HL-60 (cell line): ENCODE measurements around the gene DNAH10.

Experiments
- DNase-seq, 2 experiments: peaks; one replicate each; pipeline ENCODE4 v3.0.0-alpha.2; 2010 to 2020; ENCODE audit warnings: low read depth in 1 of 2, low spot score in 1 of 2
- H3K27ac ChIP-seq: fragments of 250-450 bp; sonication (Bioruptor Pico); replicated peaks from 2 replicates; pipeline ENCODE4 v1.5.1; 2020; ENCODE audit warnings: mild to moderate bottlenecking, moderate library complexity
- H3K27me3 ChIP-seq: fragments of 250-450 bp; sonication (Bioruptor Pico); 2 replicates; pipeline ENCODE4 v1.5.1; 2021; ENCODE audit warnings: mild to moderate bottlenecking, moderate library complexity; ENCODE audit not compliant: insufficient read depth, poor library complexity, severe bottlenecking
- H3K4me3 ChIP-seq: replicated peaks from 2 replicates; pipeline ENCODE4 v1.5.1; 2011; ENCODE audit warnings: mild to moderate bottlenecking, control low read depth, low read length; ENCODE audit not compliant: insufficient read depth
- GABPA ChIP-seq: IDR thresholded peaks from 2 replicates; pipeline ENCODE4 v1.6.1; 2012; ENCODE audit warnings: low read depth
- POLR2AphosphoS5 ChIP-seq: IDR thresholded peaks from 2 replicates; pipeline ENCODE4 v1.6.1; 2012; ENCODE audit warnings: low read depth
- REST ChIP-seq: IDR thresholded peaks from 2 replicates; pipeline ENCODE4 v1.6.1; 2012; ENCODE audit warnings: low read depth; ENCODE audit not compliant: insufficient replicate concordance
- SPI1 ChIP-seq: IDR thresholded peaks from 2 replicates; pipeline ENCODE4 v1.6.1; 2012; ENCODE audit warnings: low read depth, mild to moderate bottlenecking, borderline replicate concordance
- TF ChIP-seq, protein P1 (sequence below): IDR thresholded peaks from one replicate; pipeline ENCODE4 v1.5.1; 2011; ENCODE audit warnings: low read length, control low read depth, inconsistent platforms; ENCODE audit not compliant: insufficient read depth

The DNAH10 gene

GRCh38 chr12:123853396-123854070 is 91.4 kb downstream of the DNAH10 start:
- no peak for DNase-seq
- H3K27me3 ChIP-seq = no peaks in the 10 kb centered on the region
- no peak for TF ChIP-seq GABPA
- no peak for TF ChIP-seq SPI1
- TF ChIP-seq REST = no peak
- TF ChIP-seq, protein P1, sequence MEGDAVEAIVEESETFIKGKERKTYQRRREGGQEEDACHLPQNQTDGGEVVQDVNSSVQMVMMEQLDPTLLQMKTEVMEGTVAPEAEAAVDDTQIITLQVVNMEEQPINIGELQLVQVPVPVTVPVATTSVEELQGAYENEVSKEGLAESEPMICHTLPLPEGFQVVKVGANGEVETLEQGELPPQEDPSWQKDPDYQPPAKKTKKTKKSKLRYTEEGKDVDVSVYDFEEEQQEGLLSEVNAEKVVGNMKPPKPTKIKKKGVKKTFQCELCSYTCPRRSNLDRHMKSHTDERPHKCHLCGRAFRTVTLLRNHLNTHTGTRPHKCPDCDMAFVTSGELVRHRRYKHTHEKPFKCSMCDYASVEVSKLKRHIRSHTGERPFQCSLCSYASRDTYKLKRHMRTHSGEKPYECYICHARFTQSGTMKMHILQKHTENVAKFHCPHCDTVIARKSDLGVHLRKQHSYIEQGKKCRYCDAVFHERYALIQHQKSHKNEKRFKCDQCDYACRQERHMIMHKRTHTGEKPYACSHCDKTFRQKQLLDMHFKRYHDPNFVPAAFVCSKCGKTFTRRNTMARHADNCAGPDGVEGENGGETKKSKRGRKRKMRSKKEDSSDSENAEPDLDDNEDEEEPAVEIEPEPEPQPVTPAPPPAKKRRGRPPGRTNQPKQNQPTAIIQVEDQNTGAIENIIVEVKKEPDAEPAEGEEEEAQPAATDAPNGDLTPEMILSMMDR = no peak
- no peak for TF ChIP-seq POLR2AphosphoS5
- H3K27ac ChIP-seq = no peak overlapping the region
- H3K4me3 ChIP-seq = no peak overlapping the region

DNA sequence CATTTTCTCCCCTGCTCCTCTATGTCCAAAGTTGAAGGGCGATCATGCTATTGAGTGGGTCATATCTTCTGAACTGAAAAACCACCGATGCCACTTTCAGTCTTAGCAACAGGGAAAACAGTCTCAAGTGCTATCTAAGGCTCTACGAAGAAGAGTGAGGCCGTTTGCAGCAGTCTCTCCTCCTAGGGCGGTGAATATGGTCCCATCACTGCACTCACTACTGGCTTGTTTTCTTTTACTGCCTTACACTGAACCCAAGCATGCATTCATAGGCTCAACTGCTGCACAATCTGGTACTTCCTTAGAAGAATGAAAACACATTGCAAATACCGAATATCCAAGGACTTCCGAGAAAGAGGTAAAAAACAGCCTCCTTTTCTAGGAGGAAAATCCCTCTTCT is 92.1 kb downstream of the DNAH10 start:
- Histone ChIP-seq H3K4me3 (no peak overlapping the region), H3K27ac (no peak overlapping the region), H3K27me3 (no peaks in the 10 kb centered on the region)
- DNase-seq = no peak
- TF ChIP-seq SPI1 (no peak), REST (no peak), GABPA (no peak), POLR2AphosphoS5 (no peak)
- TF ChIP-seq, protein P1 = no peak

- TF ChIP-seq, protein P1 = no peak
- TF ChIP-seq GABPA = no peak
- no peak for TF ChIP-seq REST
- no peak for TF ChIP-seq SPI1
- TF ChIP-seq POLR2AphosphoS5 = no peak
- peak in 1 of 2 experiments; percentile 31 for DNase-seq
Measured at GRCh38 chr12:123854918-123855317, 92.8 kb downstream of the DNAH10 start.

More at GRCh38 chr12:123854918-123855317, 92.8 kb downstream of the DNAH10 start:
- Histone ChIP-seq H3K27ac (no peak overlapping the region), H3K4me3 (no peak overlapping the region), H3K27me3 (no peaks in the 10 kb centered on the region)
